ENCODE results near the gene POMT1.

POMT1 gene

GRCh38 chr9:131478911-131479310, 23.8 kb upstream of the POMT1 start:
- H3K36me3 ChIP-seq, result peaks cover 96% of the 10 kb centered on the region
- no peaks in the 10 kb centered on the region for H3K27me3 ChIP-seq
- H3K4me1 ChIP-seq, result no peaks in the 10 kb centered on the region
- no peak for DNase-seq
- no peak overlapping the region for H3K4me3 ChIP-seq (ENCODE audit: low read depth, low read length)
- H3K9me3 ChIP-seq, result no peaks in the 10 kb centered on the region
- no peak for TF ChIP-seq CTCF (IDR thresholded peaks at IDR 0.05; ENCODE audit: low read depth, low read length)

GRCh38 chr9:131480258-131480657, 22.5 kb upstream of the POMT1 start:
- Histone ChIP-seq H3K4me1 (no peaks in the 10 kb centered on the region), H3K9me3 (no peaks in the 10 kb centered on the region), H3K4me3 (ENCODE audit: low read depth, low read length) (no peak overlapping the region), H3K36me3 (peaks cover 96% of the 10 kb centered on the region), H3K27me3 (no peaks in the 10 kb centered on the region)
- DNase-seq, result no peak
- TF ChIP-seq CTCF (IDR thresholded peaks at IDR 0.05; ENCODE audit: low read depth, low read length), result no peak

- Histone ChIP-seq H3K4me1 (no peaks in the 10 kb centered on the region), H3K4me3 (ENCODE audit: low read depth, low read length) (no peak overlapping the region), H3K9me3 (no peaks in the 10 kb centered on the region), H3K36me3 (peaks cover 96% of the 10 kb centered on the region), H3K27me3 (no peaks in the 10 kb centered on the region)
- DNase-seq, result no peak
- no peak for TF ChIP-seq CTCF (IDR thresholded peaks at IDR 0.05; ENCODE audit: low read depth, low read length)
Observed at GRCh38 chr9:131481441-131482342, 21.0 kb upstream of the POMT1 start.

- Histone ChIP-seq H3K36me3 (peaks cover 96% of the 10 kb centered on the region), H3K27me3 (no peaks in the 10 kb centered on the region), H3K9me3 (no peaks in the 10 kb centered on the region), H3K4me3 (ENCODE audit: low read depth, low read length) (no peak overlapping the region), H3K4me1 (no peaks in the 10 kb centered on the region)
- TF ChIP-seq CTCF (IDR thresholded peaks at IDR 0.05; ENCODE audit: low read depth, low read length), result no peak
- DNase-seq, result no peak
Observed at GRCh38 chr9:131482343-131483006, 20.2 kb upstream of the POMT1 start.

GRCh38 chr9:131483319-131484050, 19.2 kb upstream of the POMT1 start:
- Histone ChIP-seq H3K27me3 (no peaks in the 10 kb centered on the region), H3K4me3 (ENCODE audit: low read depth, low read length) (no peak overlapping the region), H3K36me3 (peaks cover 97% of the 10 kb centered on the region), H3K9me3 (no peaks in the 10 kb centered on the region), H3K4me1 (no peaks in the 10 kb centered on the region)
- no peak for TF ChIP-seq CTCF (IDR thresholded peaks at IDR 0.05; ENCODE audit: low read depth, low read length)
- DNase-seq, result no peak
